ENCODE measurements around the gene PPP1R3A.
"Not testable (repeated sequence)": the region's sequence is repeated elsewhere in the genome, so short reads cannot be mapped to it uniquely, and the experiment has no call there.

PPP1R3A gene, protein sequence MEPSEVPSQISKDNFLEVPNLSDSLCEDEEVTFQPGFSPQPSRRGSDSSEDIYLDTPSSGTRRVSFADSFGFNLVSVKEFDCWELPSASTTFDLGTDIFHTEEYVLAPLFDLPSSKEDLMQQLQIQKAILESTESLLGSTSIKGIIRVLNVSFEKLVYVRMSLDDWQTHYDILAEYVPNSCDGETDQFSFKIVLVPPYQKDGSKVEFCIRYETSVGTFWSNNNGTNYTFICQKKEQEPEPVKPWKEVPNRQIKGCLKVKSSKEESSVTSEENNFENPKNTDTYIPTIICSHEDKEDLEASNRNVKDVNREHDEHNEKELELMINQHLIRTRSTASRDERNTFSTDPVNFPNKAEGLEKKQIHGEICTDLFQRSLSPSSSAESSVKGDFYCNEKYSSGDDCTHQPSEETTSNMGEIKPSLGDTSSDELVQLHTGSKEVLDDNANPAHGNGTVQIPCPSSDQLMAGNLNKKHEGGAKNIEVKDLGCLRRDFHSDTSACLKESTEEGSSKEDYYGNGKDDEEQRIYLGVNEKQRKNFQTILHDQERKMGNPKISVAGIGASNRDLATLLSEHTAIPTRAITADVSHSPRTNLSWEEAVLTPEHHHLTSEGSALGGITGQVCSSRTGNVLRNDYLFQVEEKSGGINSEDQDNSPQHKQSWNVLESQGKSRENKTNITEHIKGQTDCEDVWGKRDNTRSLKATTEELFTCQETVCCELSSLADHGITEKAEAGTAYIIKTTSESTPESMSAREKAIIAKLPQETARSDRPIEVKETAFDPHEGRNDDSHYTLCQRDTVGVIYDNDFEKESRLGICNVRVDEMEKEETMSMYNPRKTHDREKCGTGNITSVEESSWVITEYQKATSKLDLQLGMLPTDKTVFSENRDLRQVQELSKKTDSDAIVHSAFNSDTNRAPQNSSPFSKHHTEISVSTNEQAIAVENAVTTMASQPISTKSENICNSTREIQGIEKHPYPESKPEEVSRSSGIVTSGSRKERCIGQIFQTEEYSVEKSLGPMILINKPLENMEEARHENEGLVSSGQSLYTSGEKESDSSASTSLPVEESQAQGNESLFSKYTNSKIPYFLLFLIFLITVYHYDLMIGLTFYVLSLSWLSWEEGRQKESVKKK

DNA sequence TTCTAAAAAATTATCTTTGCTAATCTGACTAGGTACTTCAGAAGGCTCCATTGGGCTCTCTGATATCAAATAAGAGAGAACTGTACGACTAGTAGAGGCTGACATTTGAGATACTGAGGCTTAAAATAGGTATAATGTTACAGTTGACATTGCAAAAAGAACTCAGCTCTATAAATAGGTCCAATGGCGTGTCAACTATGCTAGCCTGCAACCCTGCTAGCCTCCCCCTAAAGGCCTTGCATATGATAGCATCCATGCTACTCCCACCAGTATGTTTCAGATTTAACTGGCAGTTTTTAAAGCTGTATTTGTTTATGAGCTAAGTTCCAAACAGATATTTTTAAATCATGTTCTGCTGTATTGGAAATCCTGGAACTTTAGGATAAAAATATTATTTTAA, at the start of gene PPP1R3A:
PPP1R3A (minus strand) TSS at position 64 of the 400 bp plus-strand sequence; CDS start at position 51, 13 bp downstream.
- DNase-seq = no peak

DNA sequence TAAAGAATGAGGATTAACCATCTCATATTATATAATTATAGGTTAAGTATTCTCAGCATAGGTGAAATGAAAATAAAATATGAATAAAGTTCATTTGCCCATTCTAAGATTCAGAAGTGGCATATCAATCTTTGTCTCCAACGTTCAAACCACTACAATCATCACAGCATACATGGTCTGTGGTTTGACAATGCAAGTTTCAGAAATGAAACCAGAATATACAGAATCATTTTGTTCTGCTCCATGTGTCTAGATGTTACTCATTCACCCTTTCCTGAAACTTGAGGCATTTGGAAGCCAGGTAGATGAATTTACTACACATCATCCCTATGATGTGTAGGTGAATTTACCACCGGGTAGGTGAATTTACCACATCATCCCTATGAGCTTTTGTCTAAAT, 44.5 kb upstream of the PPP1R3A start:
- no peak for DNase-seq

DNA sequence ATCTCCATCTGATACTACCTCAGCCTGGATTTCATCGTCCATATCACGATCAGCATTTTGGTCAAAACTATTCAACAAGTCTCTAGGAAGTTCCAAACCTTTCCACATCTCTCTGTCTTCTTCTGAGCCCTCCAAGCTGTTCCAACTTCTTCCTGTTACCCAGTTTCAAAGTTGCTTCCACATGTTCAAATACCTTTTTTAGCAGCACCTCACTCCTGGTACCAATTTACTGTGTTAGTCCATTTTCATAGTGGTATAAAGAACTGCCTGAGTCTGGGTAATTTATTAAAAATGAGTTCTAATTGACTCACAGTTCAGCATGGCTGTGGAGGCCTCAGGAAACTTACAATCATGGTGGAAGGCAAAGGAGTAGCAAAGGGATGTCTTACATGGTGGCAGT, 41.1 kb upstream of the PPP1R3A start:
- DNase-seq = no peak

DNA sequence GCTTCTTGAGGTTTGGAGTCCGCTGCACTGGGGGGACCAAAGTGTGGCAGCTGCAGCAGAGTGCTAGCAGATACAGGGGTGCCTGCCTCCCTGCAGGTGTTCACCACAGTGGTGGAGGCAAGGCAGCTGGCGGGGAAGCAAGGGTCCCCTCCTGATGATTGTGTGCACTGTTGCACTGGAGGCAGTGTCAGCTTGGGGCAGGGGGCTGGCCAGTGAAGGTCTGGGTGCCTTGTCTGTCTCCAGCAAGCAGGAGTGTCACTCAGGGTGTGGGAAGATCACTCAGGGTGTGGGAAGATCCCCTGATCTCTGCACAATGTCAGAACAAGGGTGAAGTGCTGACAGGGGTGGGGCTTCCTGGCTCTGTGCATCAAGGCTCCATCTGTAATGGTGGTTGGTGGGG, 36.3 kb upstream of the PPP1R3A start:
- DNase-seq = no peak

DNA sequence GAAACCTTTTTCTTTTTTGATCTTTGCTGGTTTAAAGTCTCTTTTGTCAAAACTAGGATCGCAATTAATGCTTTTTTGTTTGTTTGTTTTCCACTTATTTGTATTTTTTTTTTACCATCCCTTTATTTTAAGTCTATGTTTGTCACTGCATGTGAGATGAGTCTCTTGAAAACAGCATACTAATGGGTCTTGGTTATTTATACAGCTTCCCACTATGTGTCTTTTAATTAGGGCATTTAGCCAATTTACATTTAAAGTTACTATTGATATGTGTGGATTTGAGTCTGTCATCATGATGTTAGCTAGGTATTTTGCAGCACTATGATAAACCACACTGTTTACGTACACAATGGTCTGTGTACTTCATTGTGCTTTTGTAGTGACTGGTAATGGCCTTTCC, 34.7 kb upstream of the PPP1R3A start:
- DNase-seq = no peak

DNA sequence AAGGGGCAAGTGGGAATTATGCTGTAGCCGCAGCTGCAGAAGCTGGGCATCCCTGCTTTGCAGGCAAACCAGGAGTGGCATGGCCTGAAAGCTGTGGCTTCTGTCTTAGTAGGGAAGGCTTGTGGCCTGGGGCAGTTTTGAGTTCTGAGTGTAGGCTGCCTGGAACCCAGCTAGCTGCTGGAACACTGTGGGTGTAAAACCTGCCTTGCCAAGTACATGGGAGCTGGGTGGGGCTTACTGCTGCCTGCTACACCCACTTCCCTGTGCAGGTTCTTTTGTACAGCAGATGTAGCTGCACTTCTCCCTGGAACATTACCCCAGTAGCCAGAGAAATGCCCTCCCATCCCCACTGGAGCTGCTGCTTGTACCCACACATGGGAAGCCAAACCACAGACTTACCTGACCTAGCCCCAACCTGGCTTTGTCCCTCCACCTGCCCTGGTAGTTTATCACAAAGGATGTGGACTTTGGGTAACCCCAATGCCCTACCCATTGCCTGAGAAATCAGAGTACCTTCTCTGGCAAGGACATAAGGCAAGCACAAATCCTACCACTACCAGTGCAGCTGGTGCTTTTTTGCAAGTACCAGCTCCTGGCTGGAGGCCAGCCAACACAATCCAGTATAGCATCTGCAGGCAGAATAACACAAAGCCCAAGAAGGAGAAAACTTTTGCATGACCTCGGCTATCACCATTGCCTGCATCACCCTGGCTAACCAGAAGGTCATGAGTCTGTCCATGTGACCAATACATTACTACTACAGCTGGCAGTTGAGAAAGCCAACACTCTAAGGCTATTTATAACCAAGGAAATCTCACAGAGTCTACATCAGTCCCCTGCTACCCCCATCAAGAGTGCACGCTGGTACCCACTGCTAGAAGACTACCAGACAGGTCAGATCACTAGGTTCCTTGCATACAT, 26.5 kb upstream of the PPP1R3A start:
- DNase-seq = no peak

DNA sequence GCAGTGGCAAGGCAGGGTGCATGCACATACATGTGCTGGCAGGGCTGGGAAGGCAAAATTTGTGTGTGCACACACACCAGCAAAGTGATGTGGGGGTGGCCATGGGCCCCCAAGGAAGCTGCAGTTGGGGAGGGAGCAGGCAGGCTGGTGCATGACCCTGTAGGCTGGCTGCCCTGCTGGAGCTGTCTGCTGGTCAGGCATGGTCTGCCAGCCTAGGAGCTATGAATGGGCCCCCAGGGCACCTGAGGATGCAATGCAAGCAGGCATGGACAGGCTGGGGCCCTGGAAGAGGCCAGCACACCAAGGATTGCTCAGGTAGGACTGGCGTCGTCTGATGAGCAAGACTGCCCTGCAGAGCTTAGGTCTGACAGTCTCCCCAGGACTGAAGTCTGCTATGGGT, 18.2 kb upstream of the PPP1R3A start:
- DNase-seq = no peak

DNA sequence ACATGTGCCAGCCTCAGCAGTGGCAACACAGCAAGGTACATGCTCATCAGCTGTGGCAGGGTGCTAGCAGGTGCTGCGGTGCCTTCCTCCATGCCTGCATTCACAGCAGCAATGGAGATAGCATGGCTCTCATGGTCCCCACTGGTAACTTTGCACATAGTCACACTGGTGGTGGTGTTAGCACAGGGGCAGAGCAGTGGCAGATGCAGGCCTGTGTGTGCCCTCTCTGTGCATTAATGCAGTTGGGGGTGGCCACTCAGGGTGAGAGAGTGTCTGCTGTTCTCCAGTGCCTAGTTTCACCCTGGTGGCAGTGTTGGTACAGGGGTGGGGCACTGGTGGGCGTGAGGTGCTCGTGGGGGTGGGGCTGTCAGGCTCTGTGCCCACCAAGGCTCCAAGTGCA, 17.7 kb upstream of the PPP1R3A start:
- no peak for DNase-seq

DNA sequence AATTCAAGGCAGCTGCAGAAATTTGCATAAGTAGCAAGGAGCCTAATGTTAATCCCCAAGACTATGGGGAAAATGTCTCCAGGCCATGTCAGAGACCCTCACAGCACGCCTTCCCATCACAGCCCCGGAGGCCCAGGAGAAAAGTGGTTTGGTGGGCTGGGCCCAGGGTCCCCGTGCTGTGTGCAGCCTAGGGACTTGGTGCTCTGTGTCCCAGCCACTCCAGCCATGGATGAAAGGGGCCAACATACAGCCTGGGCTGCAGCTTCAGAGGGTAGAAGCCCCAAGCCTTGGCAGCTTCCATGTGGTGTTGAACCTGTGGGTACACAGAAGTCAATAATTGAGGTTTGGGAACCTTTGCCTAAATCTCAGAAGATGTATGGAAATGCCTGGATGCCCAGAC, 10.6 kb upstream of the PPP1R3A start:
- DNase-seq = not testable (repeated sequence)

DNA sequence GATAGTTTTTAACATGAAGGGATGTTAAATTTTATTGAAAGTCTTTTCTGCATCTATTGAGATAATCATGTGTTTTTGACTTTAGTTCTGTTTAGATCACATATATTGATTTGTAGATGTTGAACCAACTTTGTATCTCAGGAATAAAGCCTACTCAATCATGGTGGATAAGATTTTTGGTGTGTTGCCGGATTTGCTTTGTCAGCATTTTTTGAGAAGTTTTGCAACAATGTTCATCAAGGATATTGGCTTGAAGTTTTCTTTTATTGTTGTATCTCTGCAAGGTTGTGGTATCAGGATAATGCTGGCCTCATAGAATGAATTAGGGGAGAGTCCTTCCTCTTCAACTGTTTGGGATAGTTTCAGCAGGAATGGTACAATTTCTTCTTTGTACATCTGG, 9.3 kb upstream of the PPP1R3A start:
- DNase-seq = no peak

DNA sequence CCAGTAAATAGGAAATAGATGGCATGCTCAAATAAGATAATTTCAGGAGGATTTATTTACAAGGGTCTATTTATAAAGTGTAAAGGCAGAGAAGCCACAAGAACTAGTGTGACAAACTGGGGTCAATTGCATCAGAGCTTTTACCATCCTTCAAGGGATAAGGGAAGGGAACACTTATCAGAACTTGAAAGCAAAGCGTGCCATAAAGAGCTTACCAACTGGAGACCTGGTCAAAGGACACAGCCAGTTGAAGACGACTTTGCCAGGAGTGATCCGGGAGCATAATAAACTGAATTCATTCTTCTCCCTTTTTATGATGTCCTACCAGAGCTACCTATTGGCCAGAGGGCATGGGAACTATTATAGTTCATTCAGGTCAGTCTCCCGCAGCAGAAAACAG, 3.2 kb upstream of the PPP1R3A start:
- DNase-seq = no peak

DNA sequence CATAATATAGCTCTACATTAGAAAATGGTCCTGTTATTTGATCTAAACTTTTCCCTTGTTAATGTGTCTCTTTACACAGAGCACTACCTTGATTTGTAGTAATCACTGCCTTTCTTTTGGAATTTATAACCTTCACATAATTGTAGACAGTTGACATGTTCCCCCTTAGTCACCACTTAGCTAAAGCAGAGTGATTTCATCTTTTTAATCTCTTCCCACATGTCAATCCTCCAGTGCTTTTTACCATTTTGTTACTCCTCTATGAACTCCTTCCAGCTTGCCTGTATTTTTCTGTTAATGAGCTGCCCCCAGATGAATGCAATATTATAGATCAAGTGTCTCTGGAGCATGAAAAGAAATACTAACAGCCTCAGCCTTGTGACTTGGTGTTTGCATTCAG, 2.6 kb upstream of the PPP1R3A start:
- DNase-seq = no peak

DNA sequence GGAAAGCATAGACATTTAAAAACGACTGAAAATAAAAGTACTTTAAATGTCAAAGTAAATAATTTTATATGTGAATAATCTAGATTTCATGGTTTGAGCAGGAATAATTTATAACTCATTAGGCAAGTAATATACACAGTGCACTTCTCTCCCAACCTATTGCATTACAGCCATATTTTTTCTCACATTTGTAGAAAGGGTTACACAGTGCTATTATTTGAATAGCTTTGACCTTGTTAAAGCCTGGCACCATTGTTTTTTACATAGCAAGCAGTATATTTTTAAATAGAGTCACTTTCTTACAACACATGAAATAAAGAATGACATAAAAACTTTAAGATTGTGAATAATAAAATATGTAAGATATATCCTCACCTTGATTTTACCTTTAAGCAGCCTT, 969 bp downstream of the PPP1R3A start:
- no peak for DNase-seq

DNA sequence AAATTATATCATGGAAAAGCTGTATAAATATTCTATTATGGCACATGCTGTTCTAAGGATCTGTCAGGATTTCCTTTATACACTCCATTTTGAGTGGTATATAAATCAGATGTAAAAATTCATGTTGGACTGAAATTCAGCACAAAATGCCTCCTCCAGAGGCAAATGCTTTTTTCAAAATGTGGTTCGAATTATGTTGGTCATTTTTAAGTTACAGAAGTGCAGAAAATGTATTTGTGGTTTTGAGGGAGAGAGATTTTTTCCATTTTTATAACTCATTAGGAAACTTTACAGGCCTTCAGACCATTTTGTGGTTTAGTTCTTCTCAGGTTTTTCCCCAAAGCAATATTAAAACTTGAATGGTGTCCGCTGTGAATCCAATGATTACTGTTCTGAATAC, 2.9 kb downstream of the PPP1R3A start:
- no peak for DNase-seq

DNA sequence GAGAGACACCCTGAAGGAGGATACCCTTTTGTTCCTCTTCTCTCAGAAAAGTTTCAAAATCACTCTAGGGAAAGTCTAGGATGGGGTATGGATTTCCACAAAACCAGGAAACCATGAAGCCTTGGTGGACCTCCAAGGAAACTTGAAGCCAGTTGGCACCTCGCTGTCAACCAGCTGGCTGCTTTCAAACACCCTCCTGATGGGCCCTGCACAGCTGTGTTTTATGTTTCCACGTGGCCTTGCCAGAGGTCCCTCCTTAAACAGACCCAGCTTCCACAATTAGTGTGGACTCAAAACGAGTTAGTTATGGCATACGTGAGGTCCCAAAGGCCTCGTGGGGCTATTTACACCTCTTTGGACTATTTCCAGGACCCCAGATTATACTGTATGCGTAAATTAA, 5.9 kb downstream of the PPP1R3A start:
- no peak for DNase-seq

DNA sequence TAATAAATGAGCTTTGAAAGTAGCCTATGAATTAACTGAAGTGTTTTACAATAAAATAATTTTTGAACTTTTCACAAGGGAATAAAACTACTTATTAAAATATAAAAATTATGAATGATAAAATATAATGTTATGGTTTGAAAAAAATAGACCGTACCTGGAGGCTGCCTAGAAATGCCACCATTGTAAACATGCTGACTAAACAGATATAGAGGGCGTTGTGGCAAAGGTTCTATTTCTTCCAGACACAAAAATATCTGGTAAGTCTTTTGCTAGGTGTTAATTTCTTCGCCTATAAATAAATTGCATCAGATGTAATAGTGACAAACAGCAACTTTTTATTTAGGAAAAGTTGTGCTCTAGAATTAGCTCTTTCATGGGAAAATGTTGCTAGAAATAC, 11.2 kb downstream of the PPP1R3A start:
- DNase-seq = no peak

DNA sequence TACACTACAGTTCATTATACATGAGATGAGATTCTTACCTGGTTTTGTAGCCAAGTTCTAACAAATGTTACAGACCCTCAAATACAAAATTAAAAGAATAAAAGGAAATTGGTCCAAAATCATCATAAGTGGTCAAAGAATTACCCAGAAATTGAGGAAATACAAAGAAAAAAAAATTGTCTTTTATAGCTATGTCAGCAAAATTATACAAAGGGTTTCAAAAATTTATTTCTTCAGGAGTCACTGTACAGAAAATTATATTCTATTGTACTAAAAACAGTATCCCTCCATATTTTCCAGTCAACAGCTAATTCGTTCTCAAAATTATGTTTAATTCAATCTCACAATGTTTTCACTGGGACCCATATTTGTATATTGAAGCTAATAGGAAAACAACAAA, 14.3 kb downstream of the PPP1R3A start:
- DNase-seq = no peak

DNA sequence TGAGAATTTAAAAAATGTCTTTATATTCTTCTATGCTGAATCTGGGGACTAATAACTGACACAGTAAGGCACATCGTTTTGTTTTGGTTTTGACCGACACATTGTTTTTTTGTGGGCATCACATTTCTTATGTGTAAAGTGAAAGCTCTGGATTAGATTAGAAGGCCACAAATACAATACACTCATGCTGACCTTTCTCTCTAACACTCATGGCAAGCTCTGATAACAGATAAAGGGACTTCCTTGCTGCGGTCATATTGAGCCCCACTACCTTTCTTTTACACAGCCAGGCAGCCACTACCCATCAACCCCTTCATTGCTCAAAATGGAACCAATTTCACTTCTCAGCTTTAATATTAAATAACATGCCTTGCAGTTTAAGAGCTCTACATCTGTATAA, 26.0 kb downstream of the PPP1R3A start:
- DNase-seq = no peak

DNA sequence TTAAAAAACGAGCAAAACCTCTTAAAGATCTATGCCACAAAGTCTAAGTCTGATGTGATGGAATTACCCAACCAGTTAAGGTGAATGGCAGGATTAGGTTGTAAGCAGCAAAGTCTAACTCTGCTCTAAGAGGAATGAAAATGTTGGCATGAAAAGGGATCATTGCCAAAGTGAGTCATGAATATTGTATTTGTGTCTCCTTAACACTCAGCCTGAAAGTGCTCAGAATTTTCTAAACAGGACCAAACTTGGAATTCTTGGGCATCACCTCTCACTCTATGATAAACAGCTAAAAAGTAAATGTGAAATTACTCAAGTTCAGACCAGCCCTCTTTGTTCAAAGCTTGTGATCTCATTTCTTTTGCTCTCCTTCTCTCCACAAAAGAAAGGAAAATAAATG, 27.0 kb downstream of the PPP1R3A start:
- no peak for DNase-seq

DNA sequence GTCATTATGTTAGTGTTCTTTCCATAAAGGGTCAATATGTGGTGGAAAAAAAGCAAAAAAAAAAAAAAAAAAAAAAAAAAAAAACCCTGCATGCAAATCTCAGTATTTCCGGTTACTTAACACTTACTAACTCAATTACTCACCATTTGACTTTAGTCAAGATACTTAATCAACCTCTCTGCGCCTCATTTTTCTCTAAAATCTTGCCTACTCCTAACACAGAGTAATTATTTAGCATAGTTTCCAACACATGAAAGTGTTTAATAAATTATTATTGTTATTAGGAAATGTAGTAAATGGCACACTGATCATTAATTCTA, 27.8 kb downstream of the PPP1R3A start:
- no peak for DNase-seq

DNA sequence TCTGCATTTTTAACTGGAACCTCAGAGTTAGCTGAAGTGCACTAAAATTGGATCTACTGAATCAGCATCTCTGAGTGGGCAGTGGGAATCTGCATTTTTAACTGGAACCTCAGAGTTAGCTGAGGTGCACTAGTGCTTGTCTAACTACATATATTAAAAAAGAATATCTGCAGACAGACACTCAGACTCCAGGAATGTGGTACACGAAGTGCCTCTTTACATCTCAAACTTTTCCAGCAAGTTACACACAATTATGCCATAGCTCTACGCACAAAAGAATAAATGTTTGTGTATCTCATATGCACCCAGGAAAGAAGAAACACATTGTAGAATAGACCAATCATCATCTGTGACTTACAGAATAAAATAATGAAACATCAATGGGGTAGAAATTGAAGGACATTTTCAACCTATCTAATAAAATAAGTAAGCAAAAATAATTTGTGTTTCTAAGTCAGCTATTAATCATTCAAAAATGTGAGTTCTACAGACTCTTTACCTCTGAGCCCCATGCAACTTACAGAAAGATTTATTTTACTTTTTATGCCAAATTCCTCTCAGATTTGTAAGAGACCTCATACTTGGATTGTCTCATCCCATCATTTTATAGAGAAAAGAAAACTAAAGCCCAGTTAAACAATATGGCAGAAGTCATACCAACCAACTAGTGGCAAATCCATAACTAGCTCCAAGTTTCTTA, 28.3 kb downstream of the PPP1R3A start:
- DNase-seq = no peak

DNA sequence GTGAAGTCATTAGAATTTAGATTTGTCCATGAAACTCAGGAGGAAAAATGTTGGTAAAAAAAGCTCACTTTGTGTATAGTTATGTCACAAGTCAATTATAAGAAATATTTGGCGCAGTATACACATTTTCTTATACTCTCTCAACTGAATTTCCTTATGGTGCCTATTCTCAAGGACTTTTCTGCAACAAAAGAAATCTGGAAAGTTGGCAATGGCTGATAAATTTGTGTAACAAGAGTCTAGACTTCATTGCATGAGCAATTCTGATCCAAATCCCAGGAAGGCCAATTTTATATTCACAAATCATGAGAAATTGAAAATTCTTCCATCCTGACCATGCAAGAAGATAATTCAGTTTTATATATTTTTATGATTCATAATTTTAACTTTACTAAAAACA, 35.7 kb downstream of the PPP1R3A start:
- DNase-seq = no peak

Measured in stimulated activated CD4-positive, alpha-beta T cell treated with anti-CD3 and anti-CD28 coated beads, Interleukin-4, amount 100 ng/mL, for 4 hours (primary cell).